Mononuclear cell (primary cell): ENCODE measurements around the gene BRF1. TPM values are rescaled to one million over a fixed set of nuclear protein-coding genes. Genes with fewer than 3 reads are reported as not detected.

Experiments used
- H3K27me3 ChIP-seq: 2 replicates; pipeline ENCODE4 v1.6.0; 2011; ENCODE audit warnings: low read length, control low read depth; ENCODE audit not compliant: insufficient read depth
- H3K4me1 ChIP-seq: 2 replicates; pipeline ENCODE4 v1.5.1; 2011; ENCODE audit warnings: mild to moderate bottlenecking, low read length, control low read depth; ENCODE audit not compliant: insufficient read depth
- H3K4me3 ChIP-seq: 2 replicates; pipeline ENCODE4 v1.5.1; 2011; ENCODE audit warnings: mild to moderate bottlenecking, low read length, moderate library complexity
- H3K9me3 ChIP-seq: 2 replicates; pipeline ENCODE4 v1.5.1; 2011; ENCODE audit warnings: low read depth, mild to moderate bottlenecking, control low read depth, low read length
- total RNA-seq: library from RNA; depleted of rRNA; stranded (reverse); fragments of >200 nt; gene quantifications from one replicate; pipeline ENCODE4 v1.2.3, GENCODE V29; 2012

Gene BRF1
- total RNA-seq, 1 donor = 39.7 TPM

DNA sequence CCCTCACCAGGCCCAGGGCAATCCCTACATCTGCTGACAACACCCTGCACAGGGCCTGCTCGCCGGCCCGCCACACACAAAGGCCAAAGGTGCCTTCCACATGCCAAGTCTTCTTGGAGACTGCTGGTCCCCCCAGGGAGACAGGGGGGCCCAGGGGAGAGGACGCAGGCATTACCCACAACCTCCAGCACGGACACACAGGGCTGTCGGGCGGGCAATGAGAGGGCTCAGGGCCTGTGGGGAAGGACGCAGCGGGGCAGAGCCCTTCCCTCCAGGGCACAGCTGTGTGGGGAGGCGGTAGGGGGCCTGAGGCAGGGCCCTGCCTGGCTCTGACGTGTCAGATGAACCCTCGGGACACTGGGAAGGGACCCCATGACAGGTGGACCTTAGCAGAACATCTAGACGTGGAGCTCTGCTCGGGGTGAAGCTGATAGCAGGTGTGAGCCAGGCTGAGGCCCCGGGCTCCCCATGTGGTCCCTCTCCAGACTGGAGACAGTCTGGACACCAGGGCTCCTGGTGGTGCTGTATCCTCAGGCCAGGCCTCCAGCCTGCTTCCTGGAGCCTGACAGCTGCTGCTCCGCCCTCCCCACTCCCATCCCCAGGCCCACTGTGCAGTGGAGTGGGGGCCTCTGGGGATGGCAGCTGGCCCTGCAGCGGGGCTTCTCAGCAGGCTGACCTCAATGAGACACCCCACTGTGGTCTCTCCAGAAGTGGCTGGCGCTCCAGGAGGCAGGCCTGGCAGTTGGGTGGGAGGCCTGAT is 88.1 kb downstream of the BRF1 start:
- Histone ChIP-seq H3K9me3 (no peaks in the 10 kb centered on the region), H3K4me3 (no peak overlapping the region), H3K27me3 (no peaks in the 10 kb centered on the region), H3K4me1 (no peaks in the 10 kb centered on the region)

DNA sequence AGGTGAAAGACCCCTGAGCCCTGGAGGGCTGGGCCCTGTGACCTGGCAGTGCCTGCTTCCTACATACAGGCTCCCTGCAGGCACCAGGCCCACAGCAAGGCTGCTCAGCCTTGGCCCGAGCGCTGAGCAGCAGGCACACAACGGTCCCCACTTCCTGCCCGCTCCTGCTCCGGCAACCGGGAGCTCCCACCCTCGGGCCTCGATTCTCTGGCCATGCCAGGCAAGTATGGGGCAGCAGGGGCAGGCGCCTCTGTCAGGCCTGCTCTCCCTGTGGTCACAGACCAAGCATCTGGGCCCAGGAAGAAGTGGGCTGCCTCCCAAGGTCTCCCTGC is 89.1 kb downstream of the BRF1 start:
- H3K4me1 ChIP-seq = no peaks in the 10 kb centered on the region
- H3K4me3 ChIP-seq = no peak overlapping the region
- no peaks in the 10 kb centered on the region for H3K9me3 ChIP-seq
- no peaks in the 10 kb centered on the region for H3K27me3 ChIP-seq

DNA sequence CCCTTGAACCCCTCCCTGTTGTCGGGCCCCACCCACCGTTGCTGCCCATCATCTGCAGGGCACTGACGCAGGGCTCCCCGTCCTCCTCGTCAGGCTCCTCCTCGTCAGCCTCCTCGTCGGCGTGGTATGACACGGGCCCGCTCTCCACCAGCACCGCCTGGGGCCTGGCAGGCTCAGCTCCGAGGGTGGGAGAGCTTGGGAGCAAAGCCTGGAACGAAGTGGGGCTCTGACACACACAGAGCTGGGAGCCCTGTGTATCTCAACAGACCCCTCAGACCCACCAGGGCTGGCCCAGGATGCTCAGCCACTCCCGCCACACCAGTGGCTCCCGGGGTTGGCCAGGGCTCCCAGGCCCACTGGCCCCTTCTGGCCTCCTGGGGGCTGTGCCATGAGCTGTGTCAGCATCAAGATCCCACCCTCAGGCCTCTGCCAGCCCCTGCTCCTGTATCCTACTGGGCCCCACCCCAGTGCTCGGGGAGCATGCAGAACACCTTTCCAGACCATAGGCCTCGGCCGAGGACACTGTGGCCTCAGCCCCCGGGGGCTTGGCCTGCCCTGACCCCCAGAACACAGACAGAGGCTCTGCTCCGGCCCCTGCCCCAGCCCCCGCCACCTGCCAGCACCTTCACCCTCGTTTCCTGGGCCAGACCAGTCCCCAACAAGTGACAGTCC is 89.6 kb downstream of the BRF1 start:
- H3K4me3 ChIP-seq = no peak overlapping the region
- H3K4me1 ChIP-seq = no peaks in the 10 kb centered on the region
- no peaks in the 10 kb centered on the region for H3K27me3 ChIP-seq
- no peaks in the 10 kb centered on the region for H3K9me3 ChIP-seq

DNA sequence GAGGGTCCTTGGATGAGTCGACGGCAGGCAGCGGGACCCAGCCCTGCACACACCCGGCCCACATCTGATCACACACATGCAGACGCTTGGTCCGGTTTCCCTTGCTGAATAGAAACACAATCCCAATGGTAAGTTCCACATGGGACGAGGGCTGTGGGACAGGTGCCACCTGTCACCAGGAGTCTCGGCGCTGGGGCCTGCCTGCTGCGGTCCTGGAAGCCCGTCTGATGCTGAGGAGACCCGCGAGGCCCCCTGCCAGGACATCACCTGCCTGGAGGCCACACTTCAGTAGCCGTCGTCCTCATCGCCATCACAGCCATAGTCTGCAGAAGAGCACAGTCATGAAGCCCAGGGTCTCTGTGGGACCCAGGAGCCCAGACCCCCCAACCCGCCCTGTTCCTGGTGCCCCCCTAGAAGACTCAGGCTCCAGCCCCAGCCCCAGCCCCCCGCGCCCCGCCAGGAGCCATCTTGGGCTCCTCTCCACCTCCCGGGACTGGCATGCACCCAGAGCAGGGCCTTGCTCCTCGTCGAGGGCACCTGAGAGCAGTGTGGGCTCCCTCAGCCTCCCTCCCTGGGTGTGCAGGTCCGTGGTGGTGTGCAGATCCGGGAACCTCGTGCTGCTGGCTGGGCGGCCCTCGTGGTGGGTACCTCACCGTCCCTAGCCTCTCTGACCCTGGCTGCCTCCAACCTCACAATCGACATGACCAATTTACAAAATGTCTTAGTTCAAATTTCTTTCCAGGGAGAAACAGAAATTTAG is 90.4 kb downstream of the BRF1 start:
- Histone ChIP-seq H3K9me3 (no peaks in the 10 kb centered on the region), H3K27me3 (no peaks in the 10 kb centered on the region), H3K4me3 (no peak overlapping the region), H3K4me1 (no peaks in the 10 kb centered on the region)

DNA sequence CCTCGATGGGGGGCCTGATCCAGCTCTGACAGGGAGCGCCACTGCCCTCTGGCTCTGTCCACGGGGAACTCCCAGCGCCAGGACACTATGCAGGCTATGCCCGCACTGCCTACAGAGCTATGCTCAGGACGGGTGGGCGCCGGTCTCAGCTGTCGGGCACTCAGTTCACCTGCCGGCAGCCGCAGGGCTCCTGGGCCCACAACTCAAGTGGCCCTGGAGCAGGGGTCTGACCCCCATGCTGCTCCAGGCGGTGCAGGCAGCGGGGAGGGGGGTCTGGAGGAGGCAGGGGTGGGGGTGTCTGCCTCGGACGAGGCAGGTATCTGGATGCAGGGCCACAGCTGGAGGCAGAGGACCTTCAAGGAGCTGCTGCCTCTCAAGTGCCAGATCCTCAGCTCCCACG is 91.2 kb downstream of the BRF1 start:
- Histone ChIP-seq H3K9me3 (no peaks in the 10 kb centered on the region), H3K27me3 (no peaks in the 10 kb centered on the region), H3K4me3 (no peak overlapping the region), H3K4me1 (no peaks in the 10 kb centered on the region)

DNA sequence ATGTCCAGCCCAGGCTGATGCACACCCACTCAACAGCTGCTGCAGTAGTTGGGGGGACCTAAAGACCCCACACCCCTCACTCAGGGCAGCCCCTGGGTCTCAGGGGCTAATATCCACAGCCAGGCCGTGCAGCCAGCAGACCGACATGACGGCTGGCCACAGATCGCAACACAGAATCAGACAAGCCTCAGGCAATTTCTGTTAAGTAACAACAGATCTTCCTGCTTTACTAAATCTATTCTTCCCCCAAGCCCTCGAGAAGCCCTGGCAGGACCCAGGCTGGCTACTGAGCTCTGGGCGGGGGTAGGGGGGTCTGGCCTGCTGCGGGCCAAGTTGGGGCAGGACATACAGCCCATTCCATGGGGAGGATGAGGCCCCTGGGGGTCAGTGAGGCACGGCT is 91.7 kb downstream of the BRF1 start:
- Histone ChIP-seq H3K27me3 (no peaks in the 10 kb centered on the region), H3K4me3 (no peak overlapping the region), H3K4me1 (no peaks in the 10 kb centered on the region), H3K9me3 (no peaks in the 10 kb centered on the region)

DNA sequence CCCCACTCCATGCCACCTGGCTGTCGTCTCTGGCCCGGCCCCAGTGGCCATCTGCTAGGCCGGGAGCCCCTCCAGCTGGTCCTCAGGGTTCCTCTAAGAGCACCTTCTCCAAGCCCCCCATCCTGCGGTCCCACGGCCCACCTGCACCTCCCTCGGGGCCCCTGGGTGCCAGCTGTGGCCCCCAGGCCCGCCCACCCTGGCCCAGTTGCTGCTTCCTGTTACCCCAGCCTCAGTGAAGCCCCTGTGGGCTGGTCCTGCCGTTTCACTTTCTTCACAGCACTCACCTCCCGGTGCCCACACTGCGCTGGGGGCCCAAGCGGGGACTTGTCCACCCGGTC is 92.1 kb downstream of the BRF1 start:
- Histone ChIP-seq H3K4me3 (no peak overlapping the region), H3K9me3 (no peaks in the 10 kb centered on the region), H3K27me3 (no peaks in the 10 kb centered on the region), H3K4me1 (no peaks in the 10 kb centered on the region)

DNA sequence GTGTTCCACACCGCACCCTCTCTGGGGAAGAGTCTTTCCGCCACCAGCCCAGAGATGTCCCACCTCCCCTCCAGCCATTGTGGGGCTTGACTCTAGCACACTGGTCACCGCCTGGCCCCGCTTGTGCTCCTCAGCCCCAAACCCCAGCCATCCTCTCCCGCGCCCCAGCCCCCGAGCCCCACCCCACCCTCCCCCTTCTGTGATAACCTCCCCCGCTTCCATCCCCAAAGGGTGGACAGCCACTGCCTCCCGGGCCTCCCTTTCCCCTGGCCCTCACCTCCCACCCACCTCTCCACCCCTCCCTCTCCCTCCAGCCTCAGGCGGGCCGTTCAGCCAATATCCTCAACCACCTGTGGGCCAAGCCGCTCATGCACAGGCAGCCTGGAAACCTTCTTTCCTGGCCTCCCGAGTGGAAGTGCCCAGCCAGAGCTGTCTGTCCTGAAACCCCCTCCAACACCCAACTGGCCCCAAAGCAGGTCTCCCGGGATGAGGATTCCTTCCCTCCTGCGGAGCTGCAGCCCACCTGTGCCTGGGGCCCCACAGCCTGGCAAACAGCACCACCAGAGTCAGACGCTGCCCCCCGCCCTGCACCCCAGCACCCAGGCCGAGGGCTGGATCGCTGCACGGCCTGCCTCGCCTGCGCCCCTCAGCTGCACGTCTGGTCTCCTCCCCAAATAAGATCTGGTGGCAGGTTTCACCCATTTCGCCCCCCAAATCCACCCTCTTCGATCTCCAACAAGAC is 92.6 kb downstream of the BRF1 start:
- Histone ChIP-seq H3K27me3 (no peaks in the 10 kb centered on the region), H3K4me3 (no peak overlapping the region), H3K4me1 (peaks cover 2% of the 10 kb centered on the region), H3K9me3 (no peaks in the 10 kb centered on the region)

DNA sequence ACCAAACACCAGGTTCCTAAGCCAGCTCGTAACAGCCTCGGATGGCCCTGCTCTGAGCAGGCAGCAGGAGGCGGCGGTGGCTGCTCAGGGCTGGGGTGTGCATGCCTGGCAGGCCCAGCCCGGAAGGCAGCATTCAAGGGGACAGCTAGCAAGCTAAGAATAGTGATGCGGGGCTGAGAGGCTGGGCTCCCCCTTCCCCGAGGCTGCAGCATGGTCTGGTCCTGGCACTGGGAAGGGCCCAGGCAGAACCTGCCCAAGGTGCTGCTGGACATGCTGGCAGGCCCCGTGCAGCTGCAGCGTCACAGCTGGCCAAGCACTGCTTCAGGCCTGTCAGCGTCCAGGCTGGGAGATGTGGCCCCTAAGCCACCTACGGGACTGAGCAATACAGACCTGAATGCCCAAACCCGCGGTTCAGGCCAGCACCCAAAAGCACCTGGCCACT is 93.3 kb downstream of the BRF1 start:
- Histone ChIP-seq H3K4me1 (peaks cover 8% of the 10 kb centered on the region), H3K9me3 (no peaks in the 10 kb centered on the region), H3K27me3 (no peaks in the 10 kb centered on the region), H3K4me3 (no peak overlapping the region)

DNA sequence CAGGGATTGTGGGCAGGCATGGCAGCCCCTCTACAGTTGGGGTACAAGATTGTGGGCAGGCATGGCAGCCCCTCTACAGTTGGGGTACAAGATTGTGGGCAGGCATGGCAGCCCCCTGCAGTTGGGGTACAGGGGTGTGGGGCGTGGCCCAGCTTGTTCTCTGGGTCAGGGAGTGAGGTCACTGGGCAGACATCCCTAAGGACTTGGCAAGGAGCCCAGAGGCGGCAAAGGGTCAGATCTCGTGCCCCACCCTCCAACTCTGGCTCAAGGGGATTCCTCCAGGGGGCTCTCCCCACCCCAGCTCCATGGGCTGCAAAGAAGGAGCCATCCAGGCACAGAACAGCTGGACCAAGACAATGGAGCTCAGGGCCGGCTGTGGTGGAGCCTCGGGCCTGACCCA is 93.9 kb downstream of the BRF1 start:
- no peak overlapping the region for H3K4me3 ChIP-seq
- H3K4me1 ChIP-seq = peaks cover 15% of the 10 kb centered on the region
- no peaks in the 10 kb centered on the region for H3K9me3 ChIP-seq
- no peaks in the 10 kb centered on the region for H3K27me3 ChIP-seq

DNA sequence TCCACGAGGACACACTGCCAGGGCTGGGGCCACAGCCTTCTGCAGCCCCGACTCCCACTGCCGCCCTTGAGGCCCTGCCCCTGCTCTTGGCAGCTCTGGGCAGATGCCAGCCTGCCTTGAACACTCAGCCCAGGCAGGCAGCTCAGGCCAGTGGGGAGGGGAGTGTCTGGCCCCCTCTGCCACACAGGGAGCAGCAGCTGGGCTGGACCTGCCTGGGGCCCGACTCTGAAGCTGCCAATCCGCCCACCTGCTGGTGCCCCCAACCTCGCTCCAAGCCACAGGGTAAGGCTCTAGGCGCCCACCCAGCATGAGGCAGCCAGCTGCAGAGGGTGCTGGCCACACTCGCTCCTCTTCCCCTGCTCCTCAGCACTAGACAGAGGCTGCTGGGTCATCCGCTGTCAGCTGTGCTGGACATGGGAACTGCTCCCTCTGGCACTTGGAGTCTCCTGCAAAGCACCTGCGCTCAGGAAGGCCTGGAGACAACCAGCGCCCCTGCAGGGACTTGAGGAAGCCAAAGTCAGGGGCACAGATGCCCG is 95.1 kb downstream of the BRF1 start:
- no peak overlapping the region for H3K4me3 ChIP-seq
- H3K4me1 ChIP-seq = peaks cover 23% of the 10 kb centered on the region
- no peaks in the 10 kb centered on the region for H3K9me3 ChIP-seq
- H3K27me3 ChIP-seq = no peaks in the 10 kb centered on the region

DNA sequence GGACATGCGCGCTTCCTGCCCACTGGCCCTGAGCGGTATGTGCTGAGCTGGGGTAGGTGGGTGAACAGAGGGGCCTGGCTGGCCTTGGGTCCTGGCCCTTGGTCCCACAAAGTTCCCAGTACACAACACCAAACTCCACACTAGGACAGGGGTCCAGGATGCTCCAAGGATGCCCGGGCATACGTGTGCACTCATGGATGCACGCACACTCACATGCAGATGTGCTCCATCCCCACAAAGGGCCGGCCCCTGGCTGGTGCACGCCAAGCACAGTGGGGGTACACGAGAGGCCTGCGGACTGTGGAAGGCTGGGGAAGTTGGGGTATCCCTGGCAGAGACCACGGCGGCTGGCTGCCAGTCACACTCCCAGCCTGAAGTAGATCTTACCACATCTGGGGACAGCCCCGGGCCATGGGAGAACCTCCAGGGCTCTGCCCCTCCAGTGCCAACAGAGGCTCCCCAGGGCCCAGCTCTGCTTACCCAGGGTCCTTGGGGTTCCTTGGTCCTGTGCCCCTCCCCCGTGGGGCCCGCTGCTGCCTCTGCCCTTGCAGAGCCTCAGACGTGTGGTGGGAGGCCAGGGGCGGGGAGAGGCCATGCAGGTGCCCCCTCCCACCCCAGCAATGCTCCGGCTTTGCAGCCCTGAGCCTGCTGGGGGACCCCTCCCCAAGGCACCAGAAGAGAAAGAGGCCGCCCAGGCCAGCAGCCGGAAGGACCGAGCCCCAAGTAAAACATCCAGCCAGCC is 95.7 kb downstream of the BRF1 start:
- Histone ChIP-seq H3K4me3 (no peak overlapping the region), H3K9me3 (no peaks in the 10 kb centered on the region), H3K4me1 (peaks cover 23% of the 10 kb centered on the region)

DNA sequence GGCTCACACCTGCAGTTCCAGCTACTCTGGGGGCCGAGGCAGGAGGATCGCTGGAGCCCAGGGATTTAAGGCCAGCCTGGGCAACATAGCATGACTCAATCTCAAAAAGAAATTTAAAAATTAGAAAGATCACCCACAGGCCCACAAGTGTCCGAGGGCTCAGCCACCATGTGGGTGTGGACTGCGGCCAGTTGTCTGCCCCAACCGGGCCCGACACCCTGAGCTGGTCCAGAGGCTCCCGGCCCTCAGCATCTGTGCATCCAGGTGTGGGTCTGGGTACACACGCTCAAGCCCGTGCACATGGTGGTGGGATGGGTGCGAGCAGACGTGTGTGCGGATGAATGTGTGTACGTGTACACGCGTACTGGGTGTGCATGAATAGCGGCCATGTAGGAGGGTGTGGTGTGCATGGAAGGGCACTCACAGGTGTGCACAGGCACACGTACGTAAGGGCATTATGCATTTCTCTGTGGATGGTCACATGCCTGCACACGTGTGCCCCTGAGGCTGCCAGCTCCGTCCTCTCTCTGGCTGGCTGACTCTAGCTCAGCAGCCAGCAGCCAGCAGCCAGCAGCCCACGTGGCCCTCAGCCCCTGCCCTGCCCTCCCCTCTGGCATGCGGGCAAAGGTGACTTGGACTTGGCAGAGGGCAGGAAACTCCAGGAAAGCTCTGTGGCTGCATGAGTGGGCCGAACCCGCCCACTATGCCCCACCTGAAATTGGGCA is 96.4 kb downstream of the BRF1 start:
- no peaks in the 10 kb centered on the region for H3K9me3 ChIP-seq
- no peak overlapping the region for H3K4me3 ChIP-seq
- peaks cover 23% of the 10 kb centered on the region for H3K4me1 ChIP-seq
- no peaks in the 10 kb centered on the region for H3K27me3 ChIP-seq

More for the DNA sequence above, 95.7 kb downstream of the BRF1 start:
- H3K27me3 ChIP-seq = no peaks in the 10 kb centered on the region

DNA sequence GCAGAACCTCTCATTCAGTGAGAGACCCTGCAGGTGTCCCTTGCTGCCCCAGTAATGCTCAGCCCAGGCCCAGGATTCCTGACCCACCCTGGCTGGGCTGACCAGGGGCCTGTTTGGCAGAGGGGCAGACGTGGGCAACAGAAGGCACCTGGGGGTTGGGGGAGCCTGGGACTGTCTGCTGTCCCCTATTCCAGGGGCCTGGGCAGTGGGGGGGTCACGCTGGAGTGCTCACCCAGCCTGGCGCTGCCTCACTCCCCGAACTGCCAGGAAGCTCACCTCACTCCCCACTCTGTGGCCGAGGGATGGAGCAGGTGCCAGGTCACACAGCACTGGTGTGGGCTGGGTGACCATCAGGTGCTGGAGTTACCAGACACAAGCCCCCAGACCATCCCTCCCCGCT is 97.1 kb downstream of the BRF1 start:
- H3K27me3 ChIP-seq = no peaks in the 10 kb centered on the region
- no peaks in the 10 kb centered on the region for H3K9me3 ChIP-seq
- no peak overlapping the region for H3K4me3 ChIP-seq
- H3K4me1 ChIP-seq = peaks cover 23% of the 10 kb centered on the region
